ENCODE data around the gene SNCG.

The SNCG gene

DNA sequence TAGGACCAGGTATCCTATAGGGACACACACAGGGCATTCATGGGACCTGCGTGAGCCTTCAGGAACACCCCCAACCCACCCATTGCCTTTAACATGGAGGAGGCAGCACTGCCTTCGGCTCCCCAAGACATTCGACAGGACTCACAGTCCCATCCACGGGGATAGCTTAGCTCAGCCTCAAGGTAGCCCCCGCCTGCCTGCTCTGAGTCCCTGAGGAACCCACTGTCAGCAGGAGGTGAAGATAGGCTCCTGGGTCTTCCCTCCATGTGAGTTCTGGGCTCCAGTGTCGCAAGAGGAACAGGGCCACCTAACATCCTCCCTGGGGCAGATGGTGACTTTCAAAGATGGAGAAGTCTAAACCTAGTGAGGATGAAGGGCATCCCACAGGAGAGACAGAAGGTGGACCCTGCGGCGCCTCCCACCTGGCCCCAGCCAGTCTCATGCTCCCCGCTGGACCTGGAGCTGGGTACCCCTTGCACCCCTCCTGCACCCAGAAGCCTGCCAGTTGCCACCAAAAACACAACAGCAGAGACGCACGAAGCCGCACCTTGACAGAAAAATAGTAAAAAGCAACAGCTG, 5.0 kb downstream of the SNCG start:
- H3K36me3 ChIP-seq (replicated peaks; ENCODE audit: insufficient read depth, low read length): no peaks in the 10 kb centered on the region
- H3K27me3 ChIP-seq (replicated peaks; ENCODE audit: insufficient read depth, low read length): no peaks in the 10 kb centered on the region
- 0 out of 2 replicates have a peak, but pooled peaks cover 3% of the 10 kb centered on the region for H3K4me1 ChIP-seq (ENCODE audit: low read length)
- H3K79me2 ChIP-seq (ENCODE audit: low read length): no peaks in the 10 kb centered on the region
- H3K4me3 ChIP-seq (ENCODE audit: low read length): no peak overlapping the region
- H3F3A ChIP-seq (ENCODE audit: insufficient read depth, low read length): no peaks in the 10 kb centered on the region
- TF ChIP-seq, protein P1, sequence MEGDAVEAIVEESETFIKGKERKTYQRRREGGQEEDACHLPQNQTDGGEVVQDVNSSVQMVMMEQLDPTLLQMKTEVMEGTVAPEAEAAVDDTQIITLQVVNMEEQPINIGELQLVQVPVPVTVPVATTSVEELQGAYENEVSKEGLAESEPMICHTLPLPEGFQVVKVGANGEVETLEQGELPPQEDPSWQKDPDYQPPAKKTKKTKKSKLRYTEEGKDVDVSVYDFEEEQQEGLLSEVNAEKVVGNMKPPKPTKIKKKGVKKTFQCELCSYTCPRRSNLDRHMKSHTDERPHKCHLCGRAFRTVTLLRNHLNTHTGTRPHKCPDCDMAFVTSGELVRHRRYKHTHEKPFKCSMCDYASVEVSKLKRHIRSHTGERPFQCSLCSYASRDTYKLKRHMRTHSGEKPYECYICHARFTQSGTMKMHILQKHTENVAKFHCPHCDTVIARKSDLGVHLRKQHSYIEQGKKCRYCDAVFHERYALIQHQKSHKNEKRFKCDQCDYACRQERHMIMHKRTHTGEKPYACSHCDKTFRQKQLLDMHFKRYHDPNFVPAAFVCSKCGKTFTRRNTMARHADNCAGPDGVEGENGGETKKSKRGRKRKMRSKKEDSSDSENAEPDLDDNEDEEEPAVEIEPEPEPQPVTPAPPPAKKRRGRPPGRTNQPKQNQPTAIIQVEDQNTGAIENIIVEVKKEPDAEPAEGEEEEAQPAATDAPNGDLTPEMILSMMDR (IDR thresholded peaks at IDR 0.05; ENCODE audit: low read length): no peak
- TF ChIP-seq EZH2 (optimal IDR thresholded peaks at IDR 0.05; ENCODE audit: low read depth, low read length) (no peak), EZH2phosphoT487 (IDR thresholded peaks at IDR 0.05; ENCODE audit: low read length) (no peak)
- H3K9me2 ChIP-seq (replicated peaks; ENCODE audit: insufficient read depth, low read length): no peaks in the 10 kb centered on the region
- H3K4me2 ChIP-seq (ENCODE audit: low read depth, low read length): no peak overlapping the region
- H4K20me1 ChIP-seq (ENCODE audit: insufficient read depth, low read length): no peaks in the 10 kb centered on the region
- H2AFZ ChIP-seq (ENCODE audit: low read length): no peak overlapping the region
- no peak overlapping the region for H3K9ac ChIP-seq (ENCODE audit: low read length)
- no peak for DNase-seq
- no peak overlapping the region for H3K27ac ChIP-seq (ENCODE audit: low read length)
- H3K9me3 ChIP-seq (replicated peaks; ENCODE audit: insufficient read depth, low read length): no peaks in the 10 kb centered on the region

DNA sequence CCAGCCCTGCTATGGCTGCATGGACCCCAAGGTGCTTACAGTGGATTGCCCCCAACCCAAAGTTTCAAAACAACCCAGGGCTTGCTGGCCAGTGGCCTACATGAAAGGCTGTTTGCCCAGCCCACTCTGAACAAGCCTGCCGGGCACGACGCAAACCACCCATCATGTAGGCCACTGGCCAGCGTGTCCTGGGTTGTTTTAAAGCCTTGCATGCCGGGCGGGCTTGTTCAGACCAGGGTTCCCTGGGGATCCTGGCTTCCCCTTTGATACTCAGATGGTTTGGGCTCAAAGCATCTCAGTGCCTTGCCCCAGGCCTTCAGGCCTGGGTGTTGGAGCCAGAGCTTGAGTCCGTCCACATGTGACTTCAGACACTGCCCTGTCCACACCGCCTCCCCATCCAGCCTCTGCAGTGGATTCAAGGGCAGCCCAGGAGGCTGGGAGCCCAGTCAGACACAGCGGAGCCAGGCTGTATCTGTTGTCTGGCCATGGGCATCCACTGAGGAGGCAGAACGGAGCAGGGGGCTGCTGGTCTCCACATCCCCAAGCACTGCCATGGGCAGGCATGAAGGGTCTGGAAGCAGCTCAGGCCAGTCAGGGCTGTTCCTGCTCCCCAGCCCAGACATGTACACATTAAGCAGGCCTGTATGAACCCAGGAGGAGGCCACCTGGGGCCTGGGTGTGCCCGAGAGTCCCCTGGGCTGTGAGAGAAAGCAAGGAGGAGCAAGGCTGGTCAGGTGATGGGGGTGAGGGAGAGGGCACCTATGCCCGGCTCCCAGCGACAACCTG, 5.9 kb downstream of the SNCG start:
- Histone ChIP-seq H3K4me1 (ENCODE audit: low read length) (0 out of 2 replicates have a peak, but pooled peaks cover 3% of the 10 kb centered on the region), H3K9me2 (replicated peaks; ENCODE audit: insufficient read depth, low read length) (no peaks in the 10 kb centered on the region), H3K36me3 (replicated peaks; ENCODE audit: insufficient read depth, low read length) (no peaks in the 10 kb centered on the region), H4K20me1 (ENCODE audit: insufficient read depth, low read length) (no peaks in the 10 kb centered on the region), H3K9ac (ENCODE audit: low read length) (no peak overlapping the region), H3F3A (ENCODE audit: insufficient read depth, low read length) (no peaks in the 10 kb centered on the region), H3K4me3 (ENCODE audit: low read length) (no peak overlapping the region), H3K4me2 (ENCODE audit: low read depth, low read length) (no peak overlapping the region), H2AFZ (ENCODE audit: low read length) (no peak overlapping the region), H3K27me3 (replicated peaks; ENCODE audit: insufficient read depth, low read length) (no peaks in the 10 kb centered on the region), H3K27ac (ENCODE audit: low read length) (no peak overlapping the region), H3K79me2 (ENCODE audit: low read length) (no peaks in the 10 kb centered on the region), H3K9me3 (replicated peaks; ENCODE audit: insufficient read depth, low read length) (no peaks in the 10 kb centered on the region)
- no peak for DNase-seq
- TF ChIP-seq EZH2phosphoT487 (IDR thresholded peaks at IDR 0.05; ENCODE audit: low read length) (no peak), EZH2 (optimal IDR thresholded peaks at IDR 0.05; ENCODE audit: low read depth, low read length) (no peak)
- TF ChIP-seq, protein P1 (IDR thresholded peaks at IDR 0.05; ENCODE audit: low read length): no peak

DNA sequence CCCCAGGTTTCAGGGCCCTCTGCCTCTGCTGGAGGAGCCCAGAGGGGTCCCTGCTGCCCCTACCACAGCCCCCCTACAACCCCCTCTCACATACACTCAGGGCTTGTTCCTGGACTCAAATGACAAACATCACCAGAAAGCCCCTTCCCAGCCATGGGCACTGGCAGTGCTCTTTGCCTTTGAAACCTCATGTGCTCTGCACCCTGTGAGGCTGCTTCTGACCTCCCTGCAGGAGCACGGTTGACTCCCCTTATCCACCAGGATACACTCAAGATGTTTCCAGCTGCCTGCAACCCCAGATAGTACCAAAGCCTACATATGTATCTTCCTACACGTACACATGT, 6.4 kb downstream of the SNCG start:
- Histone ChIP-seq H3K9me2 (replicated peaks; ENCODE audit: insufficient read depth, low read length) (no peaks in the 10 kb centered on the region), H2AFZ (ENCODE audit: low read length) (no peak overlapping the region), H3K4me2 (ENCODE audit: low read depth, low read length) (no peak overlapping the region), H3F3A (ENCODE audit: insufficient read depth, low read length) (no peaks in the 10 kb centered on the region), H3K4me1 (ENCODE audit: low read length) (0 out of 2 replicates have a peak, but pooled peaks cover 3% of the 10 kb centered on the region), H3K4me3 (ENCODE audit: low read length) (no peak overlapping the region), H4K20me1 (ENCODE audit: insufficient read depth, low read length) (no peaks in the 10 kb centered on the region), H3K9ac (ENCODE audit: low read length) (no peak overlapping the region), H3K27me3 (replicated peaks; ENCODE audit: insufficient read depth, low read length) (no peaks in the 10 kb centered on the region), H3K36me3 (replicated peaks; ENCODE audit: insufficient read depth, low read length) (no peaks in the 10 kb centered on the region), H3K79me2 (ENCODE audit: low read length) (no peaks in the 10 kb centered on the region), H3K9me3 (replicated peaks; ENCODE audit: insufficient read depth, low read length) (no peaks in the 10 kb centered on the region), H3K27ac (ENCODE audit: low read length) (no peak overlapping the region)
- TF ChIP-seq, protein P1 (IDR thresholded peaks at IDR 0.05; ENCODE audit: low read length): no peak
- no peak for TF ChIP-seq EZH2 (optimal IDR thresholded peaks at IDR 0.05; ENCODE audit: low read depth, low read length)
- no peak for TF ChIP-seq EZH2phosphoT487 (IDR thresholded peaks at IDR 0.05; ENCODE audit: low read length)
- no peak for DNase-seq

Data from MM.1S (cell line).